Smooth muscle cell (in vitro differentiated cells): Measurements from ENCODE around the gene NDUFAF2. TPM values are rescaled to one million over a fixed set of nuclear protein-coding genes. Genes with fewer than 3 reads are reported as not detected.
"Not testable (repeated sequence)": the region's sequence is repeated elsewhere in the genome, so short reads cannot be mapped to it uniquely, and the experiment has no call there.

Experiments
- DNase-seq: peaks from one replicate; lab custom pipeline; 2025; ENCODE audit not compliant: unreplicated experiment; lab: John Stamatoyannopoulos, UW
- H2AFZ ChIP-seq: fragments of 200-600 bp; sonication (generic); 2 replicates; pipeline ENCODE4 v1.6.0; 2016; ENCODE audit warnings: antibody characterized with exemption, low read depth, mild to moderate bottlenecking
- H3F3A ChIP-seq: fragments of 200-600 bp; sonication (generic); 2 replicates; pipeline ENCODE4 v1.6.0; 2017; ENCODE audit warnings: antibody characterized with exemption, low read depth
- H3K27ac ChIP-seq: fragments of 200-600 bp; sonication (generic); 2 replicates; pipeline ENCODE4 v1.5.1; 2016; ENCODE audit warnings: low read depth, mild to moderate bottlenecking
- H3K27me3 ChIP-seq: fragments of 200-600 bp; sonication (generic); 2 replicates; pipeline ENCODE4 v1.6.1; 2016; ENCODE audit warnings: low read depth, mild to moderate bottlenecking
- H3K36me3 ChIP-seq: fragments of 200-600 bp; sonication (generic); 2 replicates; pipeline ENCODE4 v1.5.1; 2016; ENCODE audit warnings: low read depth
- H3K4me1 ChIP-seq: fragments of 200-600 bp; sonication (generic); 2 replicates; pipeline ENCODE4 v1.5.1; 2016; ENCODE audit warnings: low read depth
- H3K4me2 ChIP-seq: fragments of 200-600 bp; sonication (generic); 2 replicates; pipeline ENCODE4 v1.6.0; 2016; ENCODE audit warnings: mild to moderate bottlenecking
- H3K4me3 ChIP-seq: fragments of 200-600 bp; sonication (generic); 2 replicates; pipeline ENCODE4 v1.5.1; 2016; ENCODE audit warnings: mild to moderate bottlenecking
- H3K79me2 ChIP-seq: fragments of 200-600 bp; sonication (generic); 2 replicates; pipeline ENCODE4 v1.6.0; 2016; ENCODE audit warnings: low read depth, mild to moderate bottlenecking
- H3K9ac ChIP-seq: fragments of 200-600 bp; sonication (generic); 2 replicates; pipeline ENCODE4 v1.6.0; 2016; ENCODE audit warnings: low read depth
- H3K9me3 ChIP-seq: fragments of 200-600 bp; sonication (generic); replicated peaks from 2 replicates; pipeline ENCODE4 v1.5.1; 2016; ENCODE audit warnings: low read depth
- H4K20me1 ChIP-seq: fragments of 200-600 bp; sonication (generic); 2 replicates; pipeline ENCODE4 v1.6.0; 2016; ENCODE audit warnings: low read depth
- CTCF ChIP-seq: fragments of 200-600 bp; sonication (generic); IDR thresholded peaks from 2 replicates; pipeline ENCODE4 v1.5.1; 2017; ENCODE audit warnings: borderline replicate concordance, mild to moderate bottlenecking, antibody characterized with exemption; ENCODE audit not compliant: insufficient read depth, poor library complexity, severe bottlenecking
- WGBS: methylation state at CpG from one replicate; pipeline ENCODE4 v1.1.7; 2016; ENCODE audit warnings: low lambda C conversion rate; 5-methylcytosine and 5-hydroxymethylcytosine counted together
- polyA plus RNA-seq: library from polyadenylated mRNA; unstranded; fragments of >200 nt; fragmentation: Nextera tagmentation; extraction: Ambion mirVana; gene quantifications from 2 replicates; pipeline ENCODE4 v1.2.1, GENCODE V29; 2016
- total RNA-seq: library from RNA; depleted of rRNA; stranded (reverse); fragments of >200 nt; gene quantifications from 2 replicates; pipeline ENCODE4 v1.2.3, GENCODE V29; 2014

Gene NDUFAF2
- total and polyA plus RNA-seq, 2 experiments from 2014 or later = 39.1 to 71.2 TPM

DNA sequence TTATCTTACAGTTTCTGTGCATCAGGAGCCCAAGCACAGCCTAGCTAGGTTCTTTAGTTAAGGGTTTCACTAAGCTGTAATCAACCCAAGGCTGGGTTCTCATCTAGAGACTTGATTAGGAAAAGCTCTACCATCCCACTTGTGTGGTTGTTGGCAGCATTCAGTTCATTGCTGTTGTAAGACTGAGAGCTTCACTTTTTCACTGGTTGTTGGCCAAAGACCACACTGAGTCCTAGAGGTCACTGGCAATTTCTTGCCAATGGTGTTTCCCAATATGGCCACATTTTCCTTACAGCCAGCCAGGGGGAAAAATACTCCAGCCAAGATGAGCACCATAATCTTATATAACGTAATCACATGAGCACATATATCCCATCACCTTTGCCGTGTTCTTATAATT, 142.9 kb downstream of the NDUFAF2 start:
- WGBS = 47% methylated on average over 2 of the region's 2 CpGs

DNA sequence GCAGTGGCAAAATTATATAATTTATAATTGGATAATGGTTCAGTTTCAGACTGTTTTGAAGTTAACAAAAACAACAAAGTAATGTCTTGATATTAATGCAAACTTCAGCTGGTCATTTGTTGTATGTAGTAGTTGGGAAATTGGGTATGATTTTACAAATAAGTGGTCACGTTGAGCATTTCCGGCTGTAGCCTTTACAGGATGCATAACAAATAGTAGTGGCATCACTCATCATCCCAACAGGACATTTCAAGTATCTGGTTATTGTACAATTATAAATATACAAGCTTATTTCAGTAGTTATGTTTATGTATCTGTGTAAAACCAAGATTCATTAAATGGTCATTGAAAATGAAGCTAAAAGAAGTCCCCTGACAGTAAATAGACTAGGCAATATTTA, 144.3 kb downstream of the NDUFAF2 start:
- 83% methylated on average over 2 of the region's 2 CpGs for WGBS
- DNase-seq = no peak

More for the DNA sequence above, 142.9 kb downstream of the NDUFAF2 start:
- no peak overlapping the region for H3K4me2 ChIP-seq
- no peak overlapping the region for H3K4me3 ChIP-seq
- no peak overlapping the region for H3K27ac ChIP-seq
- H4K20me1 ChIP-seq = no peaks in the 10 kb centered on the region
- H3K27me3 ChIP-seq = no peaks in the 10 kb centered on the region
- H3K36me3 ChIP-seq = no peaks in the 10 kb centered on the region
- H3F3A ChIP-seq = no peaks in the 10 kb centered on the region
- DNase-seq = no peak
- no peak overlapping the region for H3K9ac ChIP-seq
- H3K79me2 ChIP-seq = no peaks in the 10 kb centered on the region
- H3K4me1 ChIP-seq = no peaks in the 10 kb centered on the region
- H2AFZ ChIP-seq = no peak overlapping the region
- peaks cover 5% of the 10 kb centered on the region for H3K9me3 ChIP-seq
- TF ChIP-seq CTCF = no peak

DNA sequence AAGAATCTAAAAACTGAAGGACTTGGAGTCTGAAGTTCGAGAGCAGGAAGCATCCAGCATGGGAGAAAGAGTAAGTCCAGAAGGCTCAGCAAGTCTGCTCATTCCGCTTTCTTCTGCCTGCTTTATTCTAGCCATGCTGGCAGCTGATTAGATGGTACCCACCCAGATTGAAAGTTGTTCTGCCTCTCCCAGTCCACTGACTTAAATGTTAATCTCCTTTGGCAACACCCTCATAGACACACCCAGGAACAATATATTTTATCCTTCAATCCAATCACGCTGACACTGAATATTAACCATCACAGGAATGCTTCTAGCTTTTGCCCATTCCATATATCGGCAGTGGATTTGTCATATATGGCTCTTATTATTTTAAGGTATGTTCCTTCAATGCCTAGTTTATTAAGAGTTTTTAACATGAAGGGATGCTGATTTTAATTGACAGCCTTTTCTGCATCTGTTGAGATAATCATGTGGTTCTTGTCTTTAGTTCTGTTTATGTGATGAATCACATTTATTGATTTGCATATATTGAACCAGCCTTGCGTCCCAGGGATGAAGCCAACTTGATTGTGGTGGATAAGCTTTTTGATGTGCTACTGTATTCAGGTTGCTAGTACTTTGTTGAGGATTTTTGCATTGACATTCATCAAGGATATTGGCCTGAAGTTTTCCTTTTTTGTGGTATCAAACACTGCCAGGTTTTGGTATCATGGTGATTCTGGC, 148.2 kb downstream of the NDUFAF2 start:
- not testable (repeated sequence) for H3K36me3 ChIP-seq, H3K4me2 ChIP-seq, H3K79me2 ChIP-seq, H3K9me3 ChIP-seq, H3K27me3 ChIP-seq, H4K20me1 ChIP-seq, H3K4me3 ChIP-seq, H3F3A ChIP-seq, H2AFZ ChIP-seq, H3K4me1 ChIP-seq, DNase-seq, H3K9ac ChIP-seq, H3K27ac ChIP-seq
- WGBS = 97% methylated on average over 5 of the region's 5 CpGs

More for the DNA sequence above, 144.3 kb downstream of the NDUFAF2 start:
- Histone ChIP-seq H3K27ac (no peak overlapping the region), H3K4me1 (no peaks in the 10 kb centered on the region), H3K27me3 (no peaks in the 10 kb centered on the region), H3F3A (no peaks in the 10 kb centered on the region), H3K36me3 (no peaks in the 10 kb centered on the region), H2AFZ (no peak overlapping the region), H3K9ac (no peak overlapping the region), H4K20me1 (no peaks in the 10 kb centered on the region), H3K79me2 (no peaks in the 10 kb centered on the region), H3K4me2 (no peak overlapping the region), H3K4me3 (no peak overlapping the region), H3K9me3 (peaks cover 5% of the 10 kb centered on the region)
- no peak for TF ChIP-seq CTCF

- Histone ChIP-seq H4K20me1 (no peaks in the 10 kb centered on the region), H3K4me1 (no peaks in the 10 kb centered on the region), H2AFZ (no peak overlapping the region), H3K79me2 (no peaks in the 10 kb centered on the region), H3K9me3 (no peaks in the 10 kb centered on the region), H3K27ac (no peak overlapping the region), H3K36me3 (peaks cover 12% of the 10 kb centered on the region), H3K4me2 (no peak overlapping the region), H3K4me3 (no peak overlapping the region), H3K9ac (no peak overlapping the region), H3F3A (no peaks in the 10 kb centered on the region), H3K27me3 (no peaks in the 10 kb centered on the region)
- TF ChIP-seq CTCF = no peak
- WGBS = 92% methylated on average over 2 of the region's 2 CpGs
- no peak for DNase-seq
Measured at GRCh38 chr5:61097465-61097864, 152.5 kb downstream of the NDUFAF2 start.
